Stimulated activated CD4-positive, alpha-beta T cell treated with anti-CD3 and anti-CD28 coated beads, Interleukin-1b, Interleukin-23, amount 100 ng/mL, for 24 hours (primary cell): ENCODE data around the gene SMAD3.

Experiments
- DNase-seq, 4 experiments: peaks; one replicate each; pipeline ENCODE4 v3.0.0-alpha.2; 2020; ENCODE audit warnings: low read depth in 4 of 4, low spot score in 1 of 4

SMAD3 gene

GRCh38 chr15:67080118-67080899, 14.9 kb downstream of the SMAD3 start:
- DNase-seq = no peak

- no peak for DNase-seq
Measured at GRCh38 chr15:67080900-67081431, 15.6 kb downstream of the SMAD3 start.

GRCh38 chr15:67082007-67082536, 16.7 kb downstream of the SMAD3 start:
- DNase-seq = no peak

- DNase-seq = no peak
Measured at GRCh38 chr15:67083135-67083762, 17.8 kb downstream of the SMAD3 start.

- DNase-seq = no peak
Measured at GRCh38 chr15:67084561-67084960, 19.2 kb downstream of the SMAD3 start.

- DNase-seq = no peak
Measured at GRCh38 chr15:67085237-67085817, 19.9 kb downstream of the SMAD3 start.

- DNase-seq = no peak
Measured at GRCh38 chr15:67085818-67086636, 20.6 kb downstream of the SMAD3 start.

- no peak for DNase-seq
Measured at GRCh38 chr15:67086637-67086914, 21.2 kb downstream of the SMAD3 start.

- DNase-seq = no peak
Measured at GRCh38 chr15:67087507-67088172, 22.2 kb downstream of the SMAD3 start.

- no peak for DNase-seq
Measured at GRCh38 chr15:67089217-67090193, 24.1 kb downstream of the SMAD3 start.

- DNase-seq = no peak
Measured at GRCh38 chr15:67090297-67091070, 25.1 kb downstream of the SMAD3 start.

GRCh38 chr15:67091071-67091979, 25.9 kb downstream of the SMAD3 start:
- no peak for DNase-seq

GRCh38 chr15:67091980-67092677, 26.7 kb downstream of the SMAD3 start:
- no peak for DNase-seq

GRCh38 chr15:67092752-67093503, 27.5 kb downstream of the SMAD3 start:
- DNase-seq = no peak

GRCh38 chr15:67093504-67093862, 28.1 kb downstream of the SMAD3 start:
- DNase-seq = no peak

- DNase-seq = no peak
Measured at GRCh38 chr15:67094001-67094826, 28.8 kb downstream of the SMAD3 start.
